ENCODE results near the gene ATP1A1.

ATP1A1 gene

DNA sequence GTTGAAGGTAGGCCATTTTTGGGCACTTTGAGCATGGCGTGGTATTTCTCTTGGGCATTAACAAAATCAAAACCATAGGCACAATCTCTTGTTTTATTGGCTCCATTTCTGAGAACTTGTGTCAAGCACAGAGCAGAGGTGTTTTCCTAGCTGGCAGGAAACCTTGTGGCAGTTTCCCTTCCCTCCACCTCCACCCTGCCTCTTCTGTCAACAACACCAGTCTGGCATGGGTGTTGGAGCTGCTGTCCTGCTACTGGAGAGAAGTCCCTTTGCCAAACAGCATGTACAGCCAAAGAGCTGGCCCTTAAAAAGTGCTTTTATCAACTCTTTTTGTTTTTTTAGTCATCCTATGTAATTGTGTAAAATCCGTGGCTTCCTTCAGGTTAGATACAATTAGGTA lies 16.0 kb downstream of the ATP1A1 start:
- DNase-seq (ENCODE audit: low read depth in 3 of 3, low spot score in 1 of 3): no peak

DNA sequence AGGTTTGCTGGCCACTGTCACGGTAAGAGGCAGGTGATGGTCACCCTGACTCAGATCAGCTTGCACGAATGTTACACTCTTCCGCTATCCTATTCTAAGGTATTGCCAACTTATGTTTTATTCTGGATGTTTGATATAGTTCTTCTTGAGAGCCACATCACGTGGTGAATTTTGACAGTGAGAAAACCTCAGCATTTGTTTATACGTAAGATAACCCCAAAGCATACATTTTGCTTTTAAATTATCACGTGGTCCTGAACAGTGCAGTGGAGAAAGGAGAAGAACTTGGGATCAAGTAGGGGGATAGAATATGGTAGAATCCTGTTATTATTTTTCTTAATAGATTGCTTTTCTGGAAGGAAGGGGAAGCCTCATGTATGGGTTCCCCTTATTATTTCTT lies 16.6 kb downstream of the ATP1A1 start:
- DNase-seq (ENCODE audit: low read depth in 3 of 3, low spot score in 1 of 3): no peak

DNA sequence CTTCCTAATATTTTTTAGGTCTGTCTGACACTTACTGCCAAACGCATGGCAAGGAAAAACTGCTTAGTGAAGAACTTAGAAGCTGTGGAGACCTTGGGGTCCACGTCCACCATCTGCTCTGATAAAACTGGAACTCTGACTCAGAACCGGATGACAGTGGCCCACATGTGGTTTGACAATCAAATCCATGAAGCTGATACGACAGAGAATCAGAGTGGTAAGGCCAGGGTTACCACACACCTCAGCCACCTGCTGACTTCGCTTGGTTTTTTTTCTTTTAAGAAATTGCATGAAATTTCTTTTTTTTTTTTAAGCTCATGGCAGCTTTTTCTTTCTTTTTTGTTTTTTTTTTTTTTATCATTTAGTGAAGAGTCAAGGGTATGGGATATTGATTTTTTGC lies 17.2 kb downstream of the ATP1A1 start:
- DNase-seq (ENCODE audit: low read depth in 3 of 3, low spot score in 1 of 3): no peak

DNA sequence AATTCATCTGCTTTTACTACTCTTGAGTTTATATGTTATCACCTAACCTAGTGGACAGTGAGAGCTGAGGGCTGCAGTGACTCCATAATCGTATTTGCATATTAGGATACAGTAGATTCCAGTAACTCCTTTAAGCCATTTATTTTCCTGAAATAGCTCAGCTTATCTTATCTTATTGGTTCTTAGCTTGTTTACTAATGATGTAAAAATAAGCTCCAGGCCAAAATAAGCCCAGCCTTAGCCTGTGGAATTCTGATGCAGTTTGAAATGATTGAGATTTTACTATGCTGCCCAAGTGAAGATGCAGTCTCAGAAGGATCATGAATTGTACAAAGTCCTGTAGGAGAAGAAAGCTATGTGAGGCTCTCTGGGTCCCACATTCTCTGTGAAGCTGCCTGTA lies 18.1 kb downstream of the ATP1A1 start:
- no peak for DNase-seq (ENCODE audit: low read depth in 3 of 3, low spot score in 1 of 3)

DNA sequence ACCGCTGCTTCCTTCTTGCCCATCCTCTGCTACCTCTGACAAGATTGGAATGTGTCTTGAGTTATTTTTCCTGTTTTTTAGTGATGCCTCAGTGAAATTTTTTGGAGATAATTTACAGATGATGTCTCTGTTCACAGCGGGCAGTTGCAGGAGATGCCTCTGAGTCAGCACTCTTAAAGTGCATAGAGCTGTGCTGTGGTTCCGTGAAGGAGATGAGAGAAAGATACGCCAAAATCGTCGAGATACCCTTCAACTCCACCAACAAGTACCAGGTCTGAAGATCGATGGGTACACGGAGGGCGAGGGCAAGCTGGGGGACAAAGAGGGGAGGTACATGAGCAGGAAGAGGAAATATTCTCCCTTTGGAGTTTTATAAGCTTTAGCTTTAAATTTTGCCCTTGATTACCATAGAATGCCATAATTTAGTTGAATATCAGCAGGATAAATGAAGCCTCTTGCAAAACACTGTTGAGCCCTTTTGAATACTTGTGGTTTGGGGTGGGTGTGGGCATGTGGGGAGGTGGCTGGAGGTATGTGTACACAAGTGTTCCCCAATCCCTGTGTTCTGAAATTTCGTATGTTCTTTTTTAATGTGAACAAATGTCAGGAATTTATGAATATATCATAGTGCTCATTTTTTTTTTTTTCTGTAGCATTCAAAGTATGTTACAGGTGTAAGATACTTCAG lies 19.8 kb downstream of the ATP1A1 start:
- no peak for DNase-seq (ENCODE audit: low read depth in 3 of 3, low spot score in 1 of 3)

DNA sequence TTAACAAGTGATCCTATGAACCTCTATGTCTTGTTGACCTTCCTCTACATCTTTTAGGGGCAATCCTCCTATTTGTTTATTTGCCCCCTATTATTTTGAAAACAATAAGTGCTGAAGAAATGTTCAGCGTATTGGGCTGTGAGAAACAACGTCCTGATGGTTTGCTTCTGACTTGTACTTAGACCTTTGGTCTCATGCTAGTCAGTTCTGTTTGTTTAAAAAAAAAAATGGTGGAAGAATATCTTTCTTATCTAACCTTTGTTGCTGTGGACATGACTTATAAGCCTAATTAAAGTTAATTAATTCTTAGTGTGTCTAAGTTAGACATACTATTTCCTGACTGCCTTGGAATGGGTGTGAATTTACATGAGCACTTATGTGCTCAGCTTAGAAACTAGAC lies 20.7 kb downstream of the ATP1A1 start:
- DNase-seq (ENCODE audit: low read depth in 3 of 3, low spot score in 1 of 3): no peak

DNA sequence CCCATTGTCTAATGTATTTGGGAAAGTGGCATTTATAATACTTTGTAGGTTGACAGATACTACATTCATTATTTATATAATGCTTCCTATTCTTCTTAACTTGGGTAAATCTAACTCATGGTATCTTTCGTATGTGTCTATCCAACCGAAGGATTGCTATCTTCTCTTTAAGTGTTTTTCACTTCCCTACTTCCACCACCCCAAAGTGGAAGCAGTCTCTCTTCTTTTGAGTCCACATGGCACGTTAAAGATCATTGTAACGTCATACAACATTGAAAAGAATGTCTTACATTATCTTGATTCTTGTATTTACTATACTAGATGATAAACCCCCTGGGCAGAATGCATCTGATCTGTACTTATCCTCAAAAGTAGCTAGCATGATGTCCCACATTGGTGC lies 21.2 kb downstream of the ATP1A1 start:
- DNase-seq (ENCODE audit: low read depth in 3 of 3, low spot score in 1 of 3): no peak

DNA sequence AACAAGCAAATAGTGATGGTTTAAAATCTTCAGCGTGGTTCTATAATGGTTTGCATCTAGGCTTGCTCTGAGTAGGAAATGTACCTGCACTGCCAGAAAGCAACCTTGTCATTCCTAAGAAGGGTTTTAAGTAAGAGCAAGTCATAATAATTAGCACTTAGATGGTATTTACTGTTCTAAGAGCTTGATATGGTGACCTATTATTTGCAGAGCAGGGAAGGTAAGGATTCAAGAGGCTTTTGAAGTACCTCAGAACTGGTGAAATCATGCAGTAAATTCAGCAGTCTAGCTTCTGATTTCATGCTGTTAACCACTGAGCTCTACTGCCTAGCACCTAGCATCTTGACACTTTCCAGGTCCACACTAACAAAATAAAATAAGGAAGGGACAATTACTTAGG lies 23.7 kb downstream of the ATP1A1 start:
- no peak for DNase-seq (ENCODE audit: low read depth in 3 of 3, low spot score in 1 of 3)

DNA sequence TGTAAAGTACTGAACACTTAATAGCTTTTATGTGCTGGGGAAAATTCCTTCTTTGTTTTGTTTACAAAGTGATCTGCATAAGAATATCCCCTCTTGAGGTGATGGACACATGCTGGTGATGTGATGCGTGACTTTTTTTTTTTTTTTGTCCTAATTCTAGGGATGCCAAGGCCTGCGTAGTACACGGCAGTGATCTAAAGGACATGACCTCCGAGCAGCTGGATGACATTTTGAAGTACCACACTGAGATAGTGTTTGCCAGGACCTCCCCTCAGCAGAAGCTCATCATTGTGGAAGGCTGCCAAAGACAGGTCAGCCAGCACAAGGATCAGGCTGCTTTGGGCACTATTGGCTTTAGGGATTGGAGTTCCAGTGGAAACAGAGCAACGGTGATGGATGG lies 24.7 kb downstream of the ATP1A1 start:
- DNase-seq (ENCODE audit: low read depth in 3 of 3, low spot score in 1 of 3): no peak

DNA sequence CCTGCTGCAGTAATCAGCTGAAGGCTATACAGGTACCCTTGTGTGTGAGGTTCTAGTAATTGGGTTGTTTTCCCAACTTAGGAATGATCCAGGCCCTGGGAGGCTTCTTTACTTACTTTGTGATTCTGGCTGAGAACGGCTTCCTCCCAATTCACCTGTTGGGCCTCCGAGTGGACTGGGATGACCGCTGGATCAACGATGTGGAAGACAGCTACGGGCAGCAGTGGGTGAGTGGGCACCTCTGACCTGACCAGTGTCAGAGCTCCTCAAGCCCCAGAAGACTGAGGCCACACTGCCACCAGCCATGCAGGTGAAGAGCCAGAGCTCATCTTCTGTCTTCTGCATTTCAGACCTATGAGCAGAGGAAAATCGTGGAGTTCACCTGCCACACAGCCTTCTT lies 27.7 kb downstream of the ATP1A1 start:
- no peak for DNase-seq (ENCODE audit: low read depth in 3 of 3, low spot score in 1 of 3)

DNA sequence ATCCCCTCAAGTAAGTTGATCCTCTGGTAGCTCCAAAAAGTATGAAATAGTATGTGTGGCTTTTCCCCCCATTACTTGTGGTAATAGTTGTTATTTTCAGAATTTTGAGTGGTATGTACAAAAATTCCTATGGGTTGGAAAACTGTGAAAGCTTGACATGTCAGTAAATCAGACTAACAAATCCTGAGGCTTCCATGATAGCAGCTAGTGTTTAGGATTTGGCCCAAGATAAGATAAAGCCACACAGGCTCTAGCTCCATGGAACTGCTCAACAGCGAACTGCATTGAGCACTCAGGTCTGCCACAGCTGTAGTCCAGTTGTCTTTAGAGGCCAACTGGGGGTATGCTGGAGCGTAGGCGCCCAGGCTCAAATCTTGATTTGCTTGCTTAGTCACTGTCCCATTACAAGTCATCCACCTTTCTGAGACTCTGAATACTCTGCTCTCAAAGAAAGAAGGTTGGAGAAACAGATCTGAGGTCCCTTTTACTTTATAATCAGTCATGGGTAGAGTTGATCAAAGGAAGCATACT lies 28.7 kb downstream of the ATP1A1 start:
- DNase-seq (ENCODE audit: low read depth in 3 of 3, low spot score in 1 of 3): no peak

DNA sequence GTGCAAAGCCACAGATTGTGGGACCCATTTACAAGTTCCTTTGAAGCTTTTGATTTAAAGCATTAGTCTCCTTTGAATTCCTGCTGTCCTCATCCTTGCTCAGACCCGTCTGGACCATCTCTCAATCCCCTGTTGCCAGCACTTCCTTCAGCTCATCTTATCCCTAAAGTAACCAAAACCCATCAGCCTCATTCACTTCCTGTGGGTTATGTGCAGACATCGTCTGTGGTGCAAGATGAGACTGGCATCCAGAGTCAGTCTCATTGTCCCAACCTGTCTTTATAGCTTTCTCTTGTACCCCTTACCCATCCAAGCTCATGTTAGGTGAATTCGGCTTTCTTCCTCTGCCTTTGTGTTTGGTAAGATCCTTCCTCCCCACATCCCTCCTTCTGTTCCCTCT lies 29.3 kb downstream of the ATP1A1 start:
- no peak for DNase-seq (ENCODE audit: low read depth in 3 of 3, low spot score in 1 of 3)

DNA sequence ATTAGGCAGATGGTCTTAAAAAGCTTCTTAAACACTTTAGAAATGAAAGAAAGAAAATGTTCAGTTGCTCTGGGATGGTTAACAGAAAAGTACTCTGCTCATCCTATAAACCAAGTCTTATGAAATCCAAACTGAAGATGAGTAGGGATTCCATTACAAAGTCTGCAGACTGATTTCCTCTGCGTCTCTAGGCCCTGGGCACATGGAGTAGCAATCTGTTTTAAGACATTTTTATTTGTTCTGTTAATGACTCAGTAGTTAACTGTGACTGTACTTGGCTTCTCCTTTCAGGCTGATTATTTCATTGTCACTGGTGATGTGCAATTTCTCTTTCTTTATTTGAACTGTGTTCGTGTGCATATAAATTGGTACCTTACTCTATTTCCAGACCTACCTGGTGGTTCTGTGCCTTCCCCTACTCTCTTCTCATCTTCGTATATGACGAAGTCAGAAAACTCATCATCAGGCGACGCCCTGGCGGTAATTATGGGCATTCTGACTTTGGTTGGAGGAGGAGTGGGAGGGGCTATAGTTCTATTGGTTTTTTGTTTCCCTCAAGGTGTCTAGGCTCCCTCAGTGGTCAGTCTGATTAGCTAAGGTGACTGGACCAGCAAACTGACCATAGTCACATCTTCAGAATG lies 30.6 kb downstream of the ATP1A1 start:
- DNase-seq (ENCODE audit: low read depth in 3 of 3, low spot score in 1 of 3): no peak

DNA sequence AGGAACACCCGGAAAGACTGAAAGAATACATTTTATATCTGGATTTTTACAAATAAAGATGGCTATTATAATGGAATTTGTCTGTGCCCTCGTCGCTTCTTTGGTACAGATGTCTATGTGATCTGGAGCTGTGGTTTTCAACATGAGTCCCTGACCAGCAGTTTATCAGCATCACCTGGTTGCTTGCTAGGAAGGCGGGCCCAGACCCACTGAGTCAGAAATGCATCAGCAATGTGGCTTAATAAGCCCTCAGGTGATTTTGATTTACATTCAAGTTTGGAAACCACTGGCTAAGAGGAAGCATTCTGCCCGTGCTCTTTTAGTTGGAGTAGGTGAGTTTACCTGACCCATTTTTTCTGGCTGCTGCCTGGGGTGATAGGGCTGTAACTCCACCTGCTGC lies 31.7 kb downstream of the ATP1A1 start:
- no peak for DNase-seq (ENCODE audit: low read depth in 3 of 3, low spot score in 1 of 3)

DNA sequence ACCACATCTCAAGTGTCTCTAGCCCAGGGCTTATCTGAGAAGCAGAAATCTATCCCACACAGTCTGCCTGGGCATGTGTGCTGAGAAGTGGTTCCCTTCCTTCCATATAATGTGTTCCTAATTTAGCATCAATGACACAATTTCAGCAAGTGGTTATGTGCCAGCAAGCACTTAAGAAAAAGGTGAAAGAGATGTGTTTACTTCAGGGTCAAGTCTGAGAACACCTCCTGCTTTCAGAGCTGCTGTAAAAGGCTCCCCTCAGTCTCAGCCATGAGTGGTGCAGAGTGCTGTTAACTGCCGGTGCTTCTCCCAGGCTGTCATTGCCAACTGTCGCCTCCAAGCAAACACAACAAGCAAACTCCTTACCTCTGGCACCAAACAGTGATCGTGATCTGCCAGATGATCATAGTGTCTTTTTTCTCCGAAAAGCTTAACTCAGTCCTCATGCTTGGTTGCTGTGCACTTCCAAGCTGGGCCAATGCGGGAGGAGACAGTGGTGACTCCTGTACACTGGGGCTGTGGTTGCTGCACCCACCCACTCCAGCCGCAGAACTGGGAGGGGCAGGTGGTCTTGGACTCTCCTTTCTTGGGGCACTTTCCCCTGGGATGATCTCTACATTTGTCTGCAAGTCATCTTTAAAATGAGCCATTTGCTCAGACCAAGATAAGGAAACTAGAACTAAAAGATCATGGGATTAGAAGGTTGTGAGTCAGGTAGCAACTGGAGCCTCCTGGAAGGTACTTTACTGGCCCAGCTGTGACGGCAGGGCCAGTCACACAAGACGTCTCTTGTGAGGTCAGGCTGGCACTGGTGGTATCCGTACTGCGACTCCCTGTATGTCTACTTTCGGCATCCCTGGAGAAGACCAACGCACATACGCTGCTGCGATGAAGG lies 32.4 kb downstream of the ATP1A1 start:
- DNase-seq (ENCODE audit: low read depth in 3 of 3, low spot score in 1 of 3): no peak

DNA sequence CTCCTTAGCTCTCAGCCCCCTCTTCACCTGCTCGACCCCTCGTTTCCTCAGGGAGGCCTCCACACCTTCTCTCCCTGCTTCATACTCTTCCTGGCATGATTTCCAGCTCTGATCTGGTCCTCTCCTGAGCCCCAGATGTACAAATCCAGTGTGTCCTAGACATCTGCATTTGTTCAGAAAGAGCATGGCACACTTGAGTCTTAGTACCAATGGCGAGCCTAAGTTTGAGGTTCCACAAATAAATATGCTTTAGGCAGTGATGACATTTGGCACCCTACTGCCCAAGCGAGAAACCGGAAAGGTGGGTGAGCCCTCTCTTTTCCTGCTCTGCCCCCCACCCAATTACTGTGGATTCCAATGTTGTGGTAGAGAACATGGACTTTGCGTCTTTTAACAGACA lies 34.0 kb downstream of the ATP1A1 start:
- DNase-seq (ENCODE audit: low read depth in 3 of 3, low spot score in 1 of 3): no peak

DNA sequence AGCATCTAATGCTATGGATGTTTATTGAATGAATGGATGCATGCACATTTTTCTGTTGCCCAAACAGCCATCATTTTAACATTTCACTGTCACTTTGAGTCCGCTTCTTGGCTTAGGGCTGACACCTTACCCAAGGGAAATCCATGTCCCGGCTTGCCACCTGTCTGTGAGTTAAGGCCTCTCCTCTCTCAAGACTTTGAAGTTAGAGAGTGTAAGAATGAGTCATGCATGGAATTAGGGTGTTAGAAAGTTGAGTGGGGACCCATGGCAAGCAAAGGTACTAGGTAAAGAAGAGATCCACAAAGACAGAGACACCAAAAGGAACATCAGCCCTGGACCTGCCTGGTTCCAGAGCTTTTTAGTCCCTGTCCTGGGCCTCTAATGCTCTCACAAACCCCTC lies 35.1 kb downstream of the ATP1A1 start:
- no peak for DNase-seq (ENCODE audit: low read depth in 3 of 3, low spot score in 1 of 3)

DNA sequence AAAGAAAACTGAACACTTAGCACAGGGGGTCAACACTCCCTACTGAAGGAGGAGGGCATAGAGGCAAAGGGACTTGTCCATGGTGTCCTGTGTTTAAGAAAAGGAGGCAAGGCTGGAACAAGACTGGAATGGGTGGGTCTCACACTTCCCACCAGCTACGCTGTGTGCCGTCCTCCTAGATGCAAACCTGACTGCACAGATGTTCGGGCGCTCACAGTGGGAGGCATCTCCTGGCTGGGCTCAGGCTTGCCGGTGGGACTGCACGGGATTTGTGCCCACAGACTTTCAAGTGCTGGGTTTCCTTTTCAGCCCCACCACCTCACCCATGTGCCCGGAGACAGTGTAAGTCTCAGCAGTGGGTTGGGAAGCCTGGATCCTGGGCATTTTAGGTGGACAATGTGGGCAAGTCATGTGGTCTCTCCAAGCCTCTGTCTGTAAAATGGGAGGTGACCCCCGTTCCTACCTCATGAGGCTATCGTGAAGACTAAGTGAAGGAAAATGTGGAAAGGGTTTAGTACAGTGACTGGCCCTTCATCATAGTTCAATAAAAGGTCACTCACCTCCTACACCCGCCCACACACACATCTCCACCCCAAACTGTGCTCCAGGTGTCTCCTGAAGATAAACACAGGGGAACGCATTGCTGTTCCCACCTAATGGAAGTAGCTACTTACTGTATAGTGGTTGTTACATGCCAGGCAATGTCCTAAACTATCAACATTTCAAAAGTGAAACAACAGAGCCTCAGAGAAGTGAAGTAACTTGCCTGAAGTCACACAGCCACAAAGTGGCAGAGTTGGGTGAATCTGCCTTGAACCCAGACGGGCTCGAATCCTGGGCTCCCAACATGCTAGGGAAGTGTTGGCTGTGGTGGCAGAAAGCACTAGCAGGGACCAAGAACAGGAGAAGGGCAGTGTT lies 36.0 kb downstream of the ATP1A1 start:
- no peak for DNase-seq (ENCODE audit: low read depth in 3 of 3, low spot score in 1 of 3)

DNA sequence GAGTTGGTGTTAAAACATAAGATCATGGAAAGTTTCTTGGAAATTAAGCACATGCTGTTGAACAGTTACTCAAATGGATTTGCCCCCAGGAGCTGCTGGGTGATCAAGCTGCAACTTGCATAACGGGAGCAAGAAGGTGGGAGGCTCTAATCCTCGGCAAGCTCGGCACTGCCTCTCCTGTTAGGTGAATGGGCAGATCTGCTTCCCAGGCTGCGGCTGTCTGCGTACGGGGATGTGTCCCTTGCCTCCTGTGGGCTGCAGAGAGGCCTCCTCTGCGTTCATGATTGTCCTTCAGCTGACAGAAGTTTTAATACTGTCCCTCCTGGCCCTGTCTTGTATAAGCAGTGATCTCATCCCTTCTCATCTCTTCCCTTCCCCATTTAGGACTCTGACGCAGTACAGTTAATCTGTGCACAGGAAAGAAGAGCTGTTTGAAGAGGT lies 36.7 kb downstream of the ATP1A1 start:
- DNase-seq (ENCODE audit: low read depth in 3 of 3, low spot score in 1 of 3): no peak

DNA sequence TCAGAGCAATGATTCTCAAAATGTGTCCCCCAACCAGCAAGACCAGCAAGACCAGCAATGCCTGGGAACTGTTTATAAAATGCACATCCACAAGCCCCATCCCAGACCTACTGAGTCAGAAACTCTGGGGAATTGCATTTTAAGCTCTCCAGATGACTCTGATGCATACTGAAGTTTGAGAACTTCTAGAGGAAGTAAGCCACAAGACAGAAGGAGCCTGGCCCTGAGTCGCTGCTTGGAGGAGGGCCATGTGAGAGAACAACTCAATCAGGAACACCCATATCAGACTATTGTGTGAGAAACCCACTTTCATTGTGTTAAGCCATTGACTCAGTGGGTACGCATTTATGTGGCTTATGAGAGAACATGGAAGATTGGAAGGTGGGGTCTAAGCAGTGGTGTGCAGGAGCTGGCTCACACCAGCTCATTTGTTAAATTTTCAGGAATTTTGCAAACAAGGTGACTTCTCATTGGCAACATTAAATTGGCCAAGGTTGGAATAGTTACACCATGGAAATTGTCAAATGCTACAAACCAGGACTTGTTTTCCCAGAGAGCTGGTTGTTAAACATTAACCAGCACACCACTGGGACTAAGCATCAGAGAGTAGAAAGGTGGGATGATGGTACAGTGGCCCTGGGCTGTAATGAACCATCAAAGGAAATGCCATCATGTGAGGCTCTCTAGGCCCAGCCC lies 38.9 kb downstream of the ATP1A1 start:
- DNase-seq (ENCODE audit: low read depth in 3 of 3, low spot score in 1 of 3): no peak
